GM18517 (cell line): ENCODE results near the gene NPLOC4.

Experiments used
- ATAC-seq: cut with Tn5 transposase; IDR thresholded peaks from one replicate; pipeline ENCODE4 v1.9.1; 2021; ENCODE audit warnings: mild to moderate bottlenecking, moderate library complexity; ENCODE audit not compliant: unreplicated experiment

The NPLOC4 gene

GRCh38 chr17:81568416-81568815 is 68.5 kb downstream of the NPLOC4 start:
- no peak for ATAC-seq

GRCh38 chr17:81567191-81567590 is 69.7 kb downstream of the NPLOC4 start:
- ATAC-seq = no peak

GRCh38 chr17:81566461-81567126 is 70.3 kb downstream of the NPLOC4 start:
- no peak for ATAC-seq

GRCh38 chr17:81565231-81565630 is 71.7 kb downstream of the NPLOC4 start:
- ATAC-seq = no peak

GRCh38 chr17:81564778-81565177 is 72.1 kb downstream of the NPLOC4 start:
- ATAC-seq = no peak

GRCh38 chr17:81563861-81564586 is 72.9 kb downstream of the NPLOC4 start:
- ATAC-seq = no peak

GRCh38 chr17:81561494-81561885 is 75.4 kb downstream of the NPLOC4 start:
- no peak for ATAC-seq

GRCh38 chr17:81558941-81559806 is 77.7 kb downstream of the NPLOC4 start:
- no peak for ATAC-seq

GRCh38 chr17:81558115-81558468 is 78.8 kb downstream of the NPLOC4 start:
- no peak for ATAC-seq

GRCh38 chr17:81557276-81558114 is 79.4 kb downstream of the NPLOC4 start:
- ATAC-seq = no peak

- ATAC-seq = no peak
Observed at GRCh38 chr17:81556863-81557262, 80.0 kb downstream of the NPLOC4 start.

GRCh38 chr17:81556175-81556691 is 80.7 kb downstream of the NPLOC4 start:
- ATAC-seq = no peak

GRCh38 chr17:81553616-81554181 is 83.2 kb downstream of the NPLOC4 start:
- no peak for ATAC-seq

- ATAC-seq = peak; percentile 26
Observed at GRCh38 chr17:81553018-81553615, 83.8 kb downstream of the NPLOC4 start.

GRCh38 chr17:81552244-81553017 is 84.5 kb downstream of the NPLOC4 start, which contains the start of gene FAAP100:
Gene FAAP100, minus strand, starts transcription at chr17:81552353. Its CDS starts 23 bp downstream, at chr17:81552330.
- peak; percentile 50 for ATAC-seq

GRCh38 chr17:81551458-81552243 is 85.3 kb downstream of the NPLOC4 start:
- ATAC-seq = peak; percentile 9

- ATAC-seq = no peak
Observed at GRCh38 chr17:81550830-81551457, 86.0 kb downstream of the NPLOC4 start.

GRCh38 chr17:81550285-81550684 is 86.6 kb downstream of the NPLOC4 start:
- ATAC-seq = no peak
